NCI-H2171 (cell line): ENCODE data around the gene EHMT1.
"Not testable (repeated sequence)": the region's sequence is repeated elsewhere in the genome, so short reads cannot be mapped to it uniquely, and the experiment has no call there.

Experiments
- DNase-seq: peaks from one replicate; lab custom pipeline; 2025; lab: John Stamatoyannopoulos, UW

The EHMT1 gene

GRCh38 chr9:137809726-137810450 is 191.1 kb downstream of the EHMT1 start:
- DNase-seq: not testable (repeated sequence)

- no peak for DNase-seq
Observed at GRCh38 chr9:137811283-137811870, 192.6 kb downstream of the EHMT1 start.

- no peak for DNase-seq
Observed at GRCh38 chr9:137812356-137813023, 193.7 kb downstream of the EHMT1 start.

- DNase-seq: no peak
Observed at GRCh38 chr9:137813167-137813566, 194.4 kb downstream of the EHMT1 start.

- DNase-seq: peak; percentile 44
Observed at GRCh38 chr9:137813651-137814415, 195.0 kb downstream of the EHMT1 start.

GRCh38 chr9:137814436-137814835 is 195.6 kb downstream of the EHMT1 start:
- DNase-seq: no peak

- DNase-seq: no peak
Observed at GRCh38 chr9:137814841-137815240, 196.0 kb downstream of the EHMT1 start.

- DNase-seq: no peak
Observed at GRCh38 chr9:137815256-137816255, 196.8 kb downstream of the EHMT1 start.

GRCh38 chr9:137816531-137817235 is 197.9 kb downstream of the EHMT1 start:
- no peak for DNase-seq

- no peak for DNase-seq
Observed at GRCh38 chr9:137817236-137818200, 198.7 kb downstream of the EHMT1 start.

GRCh38 chr9:137818286-137818685 is 199.5 kb downstream of the EHMT1 start:
- no peak for DNase-seq

GRCh38 chr9:137820161-137820855 is 201.5 kb downstream of the EHMT1 start:
- no peak for DNase-seq

- DNase-seq: no peak
Observed at GRCh38 chr9:137823986-137824771, 205.4 kb downstream of the EHMT1 start.

- DNase-seq: no peak
Observed at GRCh38 chr9:137825324-137825989, 206.7 kb downstream of the EHMT1 start.

- DNase-seq: no peak
Observed at GRCh38 chr9:137827908-137828526, 209.2 kb downstream of the EHMT1 start.

- DNase-seq: peak; percentile 12
Observed at GRCh38 chr9:137828527-137829259, 209.9 kb downstream of the EHMT1 start.
